HEK293 (cell line): ENCODE data around the gene TMEM98.

Source experiments
- CTCF ChIP-seq: fragments of 450-650 bp; formaldehyde crosslinking; IDR thresholded peaks from 2 replicates; pipeline ENCODE4 v1.5.1; 2016; ENCODE audit warnings: missing biosample characterization, missing genetic modification characterization
- RBAK ChIP-seq: fragments of 450-650 bp; formaldehyde crosslinking; IDR thresholded peaks from 2 replicates; pipeline ENCODE4 v1.5.1; 2016; ENCODE audit warnings: missing biosample characterization, missing genetic modification characterization
- SALL2 ChIP-seq: fragments of 450-650 bp; formaldehyde crosslinking; IDR thresholded peaks from 2 replicates; pipeline ENCODE4 v1.5.0; 2017; ENCODE audit warnings: missing biosample characterization, mild to moderate bottlenecking, missing genetic modification characterization, borderline replicate concordance
- TCF7L2 ChIP-seq: IDR thresholded peaks from 2 replicates; pipeline ENCODE4 v1.6.1; 2011; ENCODE audit warnings: low read depth, mild to moderate bottlenecking, inconsistent platforms, low read length, moderate library complexity, borderline replicate concordance
- ZNF10 ChIP-seq: fragments of 450-650 bp; formaldehyde crosslinking; IDR thresholded peaks from 2 replicates; pipeline ENCODE4 v1.5.1; 2017; ENCODE audit warnings: missing biosample characterization, missing genetic modification characterization
- ZNF112 ChIP-seq: fragments of 450-650 bp; formaldehyde crosslinking; IDR thresholded peaks from 2 replicates; pipeline ENCODE4 v1.5.0; 2017; ENCODE audit warnings: missing biosample characterization, missing genetic modification characterization
- ZNF175 ChIP-seq: fragments of 450-650 bp; formaldehyde crosslinking; IDR thresholded peaks from 2 replicates; pipeline ENCODE4 v1.5.1; 2016; ENCODE audit warnings: missing biosample characterization, missing genetic modification characterization
- ZNF629 ChIP-seq: fragments of 450-650 bp; formaldehyde crosslinking; IDR thresholded peaks from 2 replicates; pipeline ENCODE4 v1.5.1; 2017; ENCODE audit warnings: missing biosample characterization, missing genetic modification characterization

GRCh38 chr17:32916134-32916533 is 11.8 kb upstream of the TMEM98 start:
- TF ChIP-seq TCF7L2 (no peak), ZNF175 (tag by site-specific recombination) (no peak), ZNF112 (no peak), SALL2 (tag by site-specific recombination) (no peak), ZNF10 (tag by site-specific recombination) (no peak), ZNF629 (tag by site-specific recombination) (no peak), RBAK (tag by site-specific recombination) (no peak), CTCF (tag by site-specific recombination) (no peak)
